ENCODE measurements around the gene TRIM72. TPM values are rescaled to one million over a fixed set of nuclear protein-coding genes. Genes with fewer than 3 reads are reported as not detected.
"Not testable (repeated sequence)": the region's sequence is repeated elsewhere in the genome, so short reads cannot be mapped to it uniquely, and the experiment has no call there.

The TRIM72 gene
- total RNA-seq, 1 donor from 2014 or later: 0.91 TPM

GRCh38 chr16:31265329-31266245 is 51.7 kb downstream of the TRIM72 start:
- intact Hi-C loops (cut with micrococcal nuclease): no loop called here
- Histone ChIP-seq H3K4me3 (no peak overlapping the region), H3K27ac (replicated peaks) (no peak overlapping the region), H3K27me3 (ENCODE audit: low read depth) (peaks cover 66% of the 10 kb centered on the region), H3K9me3 (replicated peaks) (no peaks in the 10 kb centered on the region), H3K4me1 (no peaks in the 10 kb centered on the region), H3K36me3 (no peaks in the 10 kb centered on the region)
- DNase-seq: no peak
- TF ChIP-seq, protein P1, sequence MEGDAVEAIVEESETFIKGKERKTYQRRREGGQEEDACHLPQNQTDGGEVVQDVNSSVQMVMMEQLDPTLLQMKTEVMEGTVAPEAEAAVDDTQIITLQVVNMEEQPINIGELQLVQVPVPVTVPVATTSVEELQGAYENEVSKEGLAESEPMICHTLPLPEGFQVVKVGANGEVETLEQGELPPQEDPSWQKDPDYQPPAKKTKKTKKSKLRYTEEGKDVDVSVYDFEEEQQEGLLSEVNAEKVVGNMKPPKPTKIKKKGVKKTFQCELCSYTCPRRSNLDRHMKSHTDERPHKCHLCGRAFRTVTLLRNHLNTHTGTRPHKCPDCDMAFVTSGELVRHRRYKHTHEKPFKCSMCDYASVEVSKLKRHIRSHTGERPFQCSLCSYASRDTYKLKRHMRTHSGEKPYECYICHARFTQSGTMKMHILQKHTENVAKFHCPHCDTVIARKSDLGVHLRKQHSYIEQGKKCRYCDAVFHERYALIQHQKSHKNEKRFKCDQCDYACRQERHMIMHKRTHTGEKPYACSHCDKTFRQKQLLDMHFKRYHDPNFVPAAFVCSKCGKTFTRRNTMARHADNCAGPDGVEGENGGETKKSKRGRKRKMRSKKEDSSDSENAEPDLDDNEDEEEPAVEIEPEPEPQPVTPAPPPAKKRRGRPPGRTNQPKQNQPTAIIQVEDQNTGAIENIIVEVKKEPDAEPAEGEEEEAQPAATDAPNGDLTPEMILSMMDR (IDR thresholded peaks at IDR 0.05; ENCODE audit: borderline replicate concordance): no peak

- peaks cover 79% of the 10 kb centered on the region for H3K27me3 ChIP-seq (ENCODE audit: low read depth)
- no peaks in the 10 kb centered on the region for H3K36me3 ChIP-seq
- intact Hi-C loops (cut with micrococcal nuclease): no loop called here
- H3K4me3 ChIP-seq: no peak overlapping the region
- H3K27ac ChIP-seq (replicated peaks): no peak overlapping the region
- TF ChIP-seq, protein P1 (IDR thresholded peaks at IDR 0.05; ENCODE audit: borderline replicate concordance): no peak
- DNase-seq: no peak
- H3K9me3 ChIP-seq (replicated peaks): no peaks in the 10 kb centered on the region
- no peaks in the 10 kb centered on the region for H3K4me1 ChIP-seq
Observed at GRCh38 chr16:31267332-31268032, 53.6 kb downstream of the TRIM72 start.

- Histone ChIP-seq H3K27ac (replicated peaks) (no peak overlapping the region), H3K36me3 (no peaks in the 10 kb centered on the region), H3K4me3 (no peak overlapping the region), H3K27me3 (ENCODE audit: low read depth) (peaks cover 77% of the 10 kb centered on the region), H3K9me3 (replicated peaks) (no peaks in the 10 kb centered on the region), H3K4me1 (no peaks in the 10 kb centered on the region)
- DNase-seq: no peak
- intact Hi-C loops (cut with micrococcal nuclease): no loop called here
- TF ChIP-seq, protein P1 (IDR thresholded peaks at IDR 0.05; ENCODE audit: borderline replicate concordance): no peak
Observed at GRCh38 chr16:31268033-31268365, 54.1 kb downstream of the TRIM72 start.

DNA sequence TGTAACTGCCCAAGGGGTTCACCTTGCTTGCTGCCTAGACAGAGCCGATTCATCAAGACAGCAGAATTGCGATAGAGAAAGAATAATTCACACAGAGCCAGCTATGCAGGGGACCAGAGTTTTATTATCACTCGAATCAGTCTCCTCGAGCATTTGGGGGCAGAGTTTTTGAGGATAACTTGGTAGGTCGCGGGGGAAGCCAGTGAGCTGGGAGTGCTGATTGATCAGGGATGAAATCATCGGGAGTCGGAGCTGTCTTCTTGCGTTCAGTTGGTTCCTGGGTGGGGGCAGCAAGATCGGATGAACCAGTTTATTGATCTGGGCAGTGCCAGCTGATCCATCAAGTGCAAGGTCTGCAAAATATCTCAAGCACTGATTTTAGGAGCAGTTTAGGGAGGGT is 55.0 kb downstream of the TRIM72 start:
- DNase-seq: no peak
- H3K4me1 ChIP-seq: no peaks in the 10 kb centered on the region
- no peaks in the 10 kb centered on the region for H3K36me3 ChIP-seq
- intact Hi-C loops (cut with micrococcal nuclease): no loop called here
- H3K9me3 ChIP-seq (replicated peaks): no peaks in the 10 kb centered on the region
- peaks cover 74% of the 10 kb centered on the region for H3K27me3 ChIP-seq (ENCODE audit: low read depth)
- TF ChIP-seq, protein P1 (IDR thresholded peaks at IDR 0.05; ENCODE audit: borderline replicate concordance): no peak
- H3K4me3 ChIP-seq: no peak overlapping the region
- H3K27ac ChIP-seq (replicated peaks): no peak overlapping the region

DNA sequence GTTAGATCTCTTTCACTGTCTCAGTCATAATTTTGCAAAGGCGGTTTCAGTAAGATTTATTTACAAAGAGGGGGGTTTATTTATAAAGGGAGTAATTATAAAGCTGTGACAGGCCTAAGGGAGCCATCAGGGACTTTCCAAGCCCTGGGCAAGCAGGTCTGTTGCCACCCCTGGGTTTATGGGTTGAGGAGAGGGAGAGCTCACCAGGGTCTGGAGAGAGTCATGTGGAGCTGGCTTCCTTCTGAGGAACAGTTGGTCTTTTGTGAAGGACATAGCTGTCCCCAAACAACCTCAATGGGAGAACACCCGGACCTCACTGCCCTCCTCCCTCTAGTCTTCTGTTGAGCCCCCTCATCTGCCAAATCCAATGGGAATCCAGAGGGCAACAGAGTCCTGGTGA is 55.6 kb downstream of the TRIM72 start:
- TF ChIP-seq, protein P1 (IDR thresholded peaks at IDR 0.05; ENCODE audit: borderline replicate concordance): no peak
- H3K36me3 ChIP-seq: no peaks in the 10 kb centered on the region
- intact Hi-C loops (cut with micrococcal nuclease): no loop called here

GRCh38 chr16:31269973-31270372 is 56.1 kb downstream of the TRIM72 start:
- H3K36me3 ChIP-seq; DNase-seq; intact Hi-C loops (cut with micrococcal nuclease); H3K9me3 ChIP-seq (replicated peaks); H3K4me3 ChIP-seq; H3K4me1 ChIP-seq; H3K27ac ChIP-seq (replicated peaks): not testable (repeated sequence)
- H3K27me3 ChIP-seq (ENCODE audit: low read depth): peaks cover 63% of the 10 kb centered on the region

More for the DNA sequence above, 55.6 kb downstream of the TRIM72 start:
- no peak overlapping the region for H3K4me3 ChIP-seq
- H3K9me3 ChIP-seq (replicated peaks): no peaks in the 10 kb centered on the region
- no peaks in the 10 kb centered on the region for H3K4me1 ChIP-seq
- no peak overlapping the region for H3K27ac ChIP-seq (replicated peaks)
- peaks cover 67% of the 10 kb centered on the region for H3K27me3 ChIP-seq (ENCODE audit: low read depth)
- DNase-seq: no peak
